ENCODE measurements around the gene CGN. TPM values are rescaled to one million over a fixed set of nuclear protein-coding genes. Genes with fewer than 3 reads are reported as not detected.

The CGN gene
- total RNA-seq, 2 donors from 2014 or later, result 2.3 TPM; not detected in 1

DNA sequence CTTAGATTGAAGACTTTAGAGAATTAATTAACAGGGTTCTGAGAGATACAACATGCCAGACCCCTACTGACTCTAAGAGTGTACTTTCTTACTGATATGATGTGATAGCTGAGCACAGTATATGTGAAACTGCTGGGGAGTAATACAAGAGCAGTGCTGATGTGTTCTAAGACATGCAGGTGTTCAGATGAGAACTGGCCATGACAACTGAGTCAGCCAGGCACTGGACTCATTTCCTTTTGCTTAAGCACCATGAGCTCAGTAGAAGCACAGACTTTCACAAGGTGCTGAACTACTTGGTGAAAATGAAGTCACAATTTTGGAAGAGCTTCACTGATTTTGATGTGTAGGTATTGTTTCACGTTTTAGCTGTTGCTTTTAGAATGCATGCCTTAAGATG lies 36.0 kb upstream of the CGN start:
- H3K27ac ChIP-seq, result no peak overlapping the region
- H3K9me3 ChIP-seq, result no peaks in the 10 kb centered on the region
- no peak for DNase-seq (ENCODE audit: low spot score)
- no peak overlapping the region for H3K4me3 ChIP-seq
- TF ChIP-seq CTCF (IDR thresholded peaks at IDR 0.05), result no peak
- no peak for ATAC-seq (ENCODE audit: insufficient number of reproducible peaks, low FRiP score, low read depth)
- no peaks in the 10 kb centered on the region for H3K27me3 ChIP-seq (replicated peaks; ENCODE audit: insufficient read depth)
- peaks cover 3 to 12% of the 10 kb centered on the region in 2 donors for H3K4me1 ChIP-seq (ENCODE audit: control insufficient read depth in 1 of 2, low read depth in 2 of 2)
- H3K36me3 ChIP-seq, result no peaks in the 10 kb centered on the region

DNA sequence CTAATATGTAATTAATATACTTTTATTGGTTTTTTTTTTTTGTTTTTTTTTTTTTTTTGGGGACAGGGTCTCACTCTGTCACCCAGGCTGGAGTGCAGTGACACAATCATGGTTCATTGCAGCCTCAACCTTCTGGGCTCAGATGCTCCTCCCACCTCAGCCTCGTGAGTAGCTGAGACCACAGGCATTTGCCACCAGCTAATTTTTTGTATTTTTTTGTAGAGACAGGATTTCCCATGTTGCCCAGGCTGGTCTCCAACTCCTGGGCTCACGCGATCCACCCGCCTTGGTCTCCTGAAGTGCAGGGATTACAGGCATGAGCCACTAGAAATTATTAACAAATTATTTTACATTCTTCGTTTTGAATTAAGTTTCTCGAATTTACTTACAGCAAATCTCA lies 35.1 kb upstream of the CGN start:
- Histone ChIP-seq H3K27me3 (replicated peaks; ENCODE audit: insufficient read depth) (no peaks in the 10 kb centered on the region), H3K36me3 (no peaks in the 10 kb centered on the region), H3K4me1 (ENCODE audit: control insufficient read depth in 1 of 2, low read depth in 2 of 2) (peaks cover 3 to 12% of the 10 kb centered on the region in 2 donors), H3K4me3 (no peak overlapping the region), H3K27ac (no peak overlapping the region), H3K9me3 (no peaks in the 10 kb centered on the region)
- ATAC-seq (ENCODE audit: insufficient number of reproducible peaks, low FRiP score, low read depth) (no peak), DNase-seq (ENCODE audit: low spot score) (no peak)
- TF ChIP-seq CTCF (IDR thresholded peaks at IDR 0.05), result no peak

- Histone ChIP-seq H3K27me3 (replicated peaks; ENCODE audit: insufficient read depth) (no peaks in the 10 kb centered on the region), H3K4me3 (no peak overlapping the region), H3K27ac (no peak overlapping the region), H3K4me1 (ENCODE audit: control insufficient read depth in 1 of 2, low read depth in 2 of 2) (peaks cover 3 to 12% of the 10 kb centered on the region in 2 donors), H3K9me3 (peaks cover 4% of the 10 kb centered on the region), H3K36me3 (no peaks in the 10 kb centered on the region)
- DNase-seq (ENCODE audit: low spot score) (no peak), ATAC-seq (ENCODE audit: insufficient number of reproducible peaks, low FRiP score, low read depth) (no peak)
- no peak for TF ChIP-seq CTCF (IDR thresholded peaks at IDR 0.05)
These were observed 34.1 kb upstream of the CGN start for GRCh38 chr1:151477066-151477465.

DNA sequence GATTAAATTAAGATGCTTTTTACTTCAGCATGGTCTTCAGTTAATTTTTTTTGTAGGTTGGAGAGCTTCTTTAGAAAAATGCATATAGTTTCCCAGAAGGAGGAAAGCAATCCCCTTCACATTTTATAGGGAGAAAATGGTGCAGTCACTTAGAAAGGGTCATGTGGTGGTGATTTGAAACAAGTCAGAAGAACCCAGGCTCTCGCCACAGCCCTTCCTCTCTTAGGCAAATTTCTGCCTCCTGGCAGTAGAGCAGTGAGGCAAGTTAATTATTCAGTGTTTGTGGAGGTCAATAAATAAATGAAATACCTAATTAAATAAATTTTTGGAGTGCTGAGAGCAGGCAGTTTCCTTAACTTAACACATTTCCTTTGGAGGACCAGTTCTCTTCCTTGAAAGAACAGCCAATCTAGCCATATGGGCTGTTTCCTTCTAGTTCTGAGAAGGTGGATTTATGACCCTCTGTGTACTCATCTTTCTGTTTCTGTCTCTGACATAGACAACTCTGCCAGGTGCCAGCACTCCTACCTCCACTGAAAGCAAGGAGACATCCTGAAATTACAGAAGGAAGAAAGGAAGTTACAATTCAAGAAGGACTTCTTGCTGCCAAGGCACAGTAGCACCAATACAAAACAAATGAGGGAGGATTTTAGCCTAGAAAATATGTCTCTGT lies 32.9 kb upstream of the CGN start:
- Histone ChIP-seq H3K9me3 (peaks cover 6% of the 10 kb centered on the region), H3K27ac (no peak overlapping the region), H3K4me3 (no peak overlapping the region), H3K27me3 (replicated peaks; ENCODE audit: insufficient read depth) (no peaks in the 10 kb centered on the region), H3K4me1 (ENCODE audit: control insufficient read depth in 1 of 2, low read depth in 2 of 2) (peaks cover 3 to 5% of the 10 kb centered on the region in 2 donors), H3K36me3 (no peaks in the 10 kb centered on the region)
- DNase-seq (ENCODE audit: low spot score), result no peak
- TF ChIP-seq CTCF (IDR thresholded peaks at IDR 0.05), result no peak
- no peak for ATAC-seq (ENCODE audit: insufficient number of reproducible peaks, low FRiP score, low read depth)

GRCh38 chr1:151478923-151479322 lies 32.3 kb upstream of the CGN start:
- no peak for ATAC-seq (ENCODE audit: insufficient number of reproducible peaks, low FRiP score, low read depth)
- H3K27ac ChIP-seq, result no peak overlapping the region
- H3K9me3 ChIP-seq, result peaks cover 6% of the 10 kb centered on the region

More at GRCh38 chr1:151478923-151479322, 32.3 kb upstream of the CGN start:
- Histone ChIP-seq H3K36me3 (no peaks in the 10 kb centered on the region), H3K4me3 (no peak overlapping the region), H3K27me3 (replicated peaks; ENCODE audit: insufficient read depth) (no peaks in the 10 kb centered on the region), H3K4me1 (ENCODE audit: control insufficient read depth in 1 of 2, low read depth in 2 of 2) (peaks cover under 1 to 2% of the 10 kb centered on the region in 2 donors)
- TF ChIP-seq CTCF (IDR thresholded peaks at IDR 0.05), result no peak
- DNase-seq (ENCODE audit: low spot score), result no peak

Measured in thoracic aorta (tissue), 2 donors.